ENCODE measurements around the gene CMKLR1.

Gene CMKLR1

GRCh38 chr12:108332791-108333382 lies 6.2 kb downstream of the CMKLR1 start:
- TF ChIP-seq, protein P1, sequence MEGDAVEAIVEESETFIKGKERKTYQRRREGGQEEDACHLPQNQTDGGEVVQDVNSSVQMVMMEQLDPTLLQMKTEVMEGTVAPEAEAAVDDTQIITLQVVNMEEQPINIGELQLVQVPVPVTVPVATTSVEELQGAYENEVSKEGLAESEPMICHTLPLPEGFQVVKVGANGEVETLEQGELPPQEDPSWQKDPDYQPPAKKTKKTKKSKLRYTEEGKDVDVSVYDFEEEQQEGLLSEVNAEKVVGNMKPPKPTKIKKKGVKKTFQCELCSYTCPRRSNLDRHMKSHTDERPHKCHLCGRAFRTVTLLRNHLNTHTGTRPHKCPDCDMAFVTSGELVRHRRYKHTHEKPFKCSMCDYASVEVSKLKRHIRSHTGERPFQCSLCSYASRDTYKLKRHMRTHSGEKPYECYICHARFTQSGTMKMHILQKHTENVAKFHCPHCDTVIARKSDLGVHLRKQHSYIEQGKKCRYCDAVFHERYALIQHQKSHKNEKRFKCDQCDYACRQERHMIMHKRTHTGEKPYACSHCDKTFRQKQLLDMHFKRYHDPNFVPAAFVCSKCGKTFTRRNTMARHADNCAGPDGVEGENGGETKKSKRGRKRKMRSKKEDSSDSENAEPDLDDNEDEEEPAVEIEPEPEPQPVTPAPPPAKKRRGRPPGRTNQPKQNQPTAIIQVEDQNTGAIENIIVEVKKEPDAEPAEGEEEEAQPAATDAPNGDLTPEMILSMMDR (conservative IDR thresholded peaks at IDR 0.05; ENCODE audit: low read depth) = no peak
- H3K27ac ChIP-seq = no peak overlapping the region
- no peak for DNase-seq (ENCODE audit: low spot score)
- ChIA-PET CTCF (no interaction called here), POLR2A (ENCODE audit: low non-redundant PET) (no interaction called here)

- H3K27ac ChIP-seq = no peak overlapping the region
- TF ChIP-seq, protein P1 (conservative IDR thresholded peaks at IDR 0.05; ENCODE audit: low read depth) = no peak
- CTCF ChIA-PET = no interaction called here
- DNase-seq (ENCODE audit: low spot score) = no peak
- POLR2A ChIA-PET (ENCODE audit: low non-redundant PET) = no interaction called here
Observed at GRCh38 chr12:108328420-108328819, 10.7 kb downstream of the CMKLR1 start.

- no peak overlapping the region for H3K27ac ChIP-seq
- CTCF ChIA-PET = no interaction called here
- TF ChIP-seq, protein P1 (conservative IDR thresholded peaks at IDR 0.05; ENCODE audit: low read depth) = no peak
- DNase-seq (ENCODE audit: low spot score) = no peak
- POLR2A ChIA-PET (ENCODE audit: low non-redundant PET) = no interaction called here
Observed at GRCh38 chr12:108327621-108328344, 11.3 kb downstream of the CMKLR1 start.

- CTCF ChIA-PET = no interaction called here
- no peak overlapping the region for H3K27ac ChIP-seq
- no peak for DNase-seq (ENCODE audit: low spot score)
- POLR2A ChIA-PET (ENCODE audit: low non-redundant PET) = no interaction called here
- TF ChIP-seq, protein P1 (conservative IDR thresholded peaks at IDR 0.05; ENCODE audit: low read depth) = no peak
Observed at GRCh38 chr12:108326254-108326750, 12.8 kb downstream of the CMKLR1 start.

DNA sequence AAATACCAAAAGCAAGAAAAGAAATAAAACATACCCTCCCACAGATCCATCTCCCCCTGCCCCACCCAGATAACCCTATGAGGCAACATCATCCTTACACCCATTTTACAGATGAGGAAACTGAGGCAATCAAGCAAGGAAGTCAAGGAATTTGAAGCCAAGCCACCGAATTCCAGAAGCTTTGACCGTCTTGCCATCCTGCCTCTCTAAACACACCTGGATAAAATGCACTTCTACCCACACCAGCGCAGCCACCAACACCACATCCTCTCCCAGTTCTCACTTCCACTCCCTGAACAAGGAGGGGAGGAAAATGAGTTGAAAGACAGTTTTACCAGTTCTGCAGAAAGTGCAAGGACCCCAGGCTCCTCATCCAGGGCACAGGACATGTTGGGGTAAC lies 13.6 kb downstream of the CMKLR1 start:
- H3K27ac ChIP-seq = no peak overlapping the region
- POLR2A ChIA-PET (ENCODE audit: low non-redundant PET) = no interaction called here
- CTCF ChIA-PET = interaction anchor here (0.6 kb wide), 1 partner anchor 131 kb away, joined by 3 read pairs; no protein-coding TSS in a partner anchor
- DNase-seq (ENCODE audit: low spot score) = no peak
- TF ChIP-seq, protein P1 (conservative IDR thresholded peaks at IDR 0.05; ENCODE audit: low read depth) = no peak

- ChIA-PET POLR2A (ENCODE audit: low non-redundant PET) (no interaction called here), CTCF (no interaction called here)
- H3K27ac ChIP-seq = no peak overlapping the region
- no peak for DNase-seq (ENCODE audit: low spot score)
- TF ChIP-seq, protein P1 (conservative IDR thresholded peaks at IDR 0.05; ENCODE audit: low read depth) = no peak
Observed at GRCh38 chr12:108325018-108325358, 14.1 kb downstream of the CMKLR1 start.
